IMR-90 (cell line): Measurements from ENCODE around the gene FLCN. TPM values are rescaled to one million over a fixed set of nuclear protein-coding genes. Genes with fewer than 3 reads are reported as not detected.

Experiments used
- ATAC-seq: fragments of 200-7000 bp; cut with Tn5 transposase; 2 replicates; pipeline ENCODE4 v1.9.1; 2020; ENCODE audit warnings: low read depth, mild to moderate bottlenecking, moderate library complexity
- BruUV-seq: library from RNA; stranded (reverse); fragments of 400-500 nt; replicated peaks from 2 replicates; lab custom pipeline; 2021; lab: Mats Ljungman, UMichigan
- CTCF ChIA-PET: fragments of 300-600 bp; formaldehyde crosslinking; extraction: SDS; loops from one replicate; lab custom pipeline; 2021; ENCODE audit warnings: antibody characterized with exemption; lab: Yijun Ruan, JAX
- POLR2A ChIA-PET: fragments of 300-600 bp; sonication (Branson Sonifier 250); formaldehyde crosslinking; loops from one replicate; lab custom pipeline; 2022; ENCODE audit warnings: antibody characterized with exemption; ENCODE audit not compliant: unreplicated experiment; lab: Charles Lee
- DNase-seq: peaks from one replicate; pipeline ENCODE4 v3.0.0; 2013
- H2AFZ ChIP-seq: replicated peaks from 2 replicates; pipeline ENCODE3; 2013; ENCODE audit warnings: low read length, mild to moderate bottlenecking; ENCODE audit not compliant: poor library complexity
- H2AK5ac ChIP-seq: 2 replicates; pipeline ENCODE4 v1.6.1; 2013; ENCODE audit warnings: low read depth, low read length, inconsistent platforms
- H2AK9ac ChIP-seq: replicated peaks from 2 replicates; pipeline ENCODE3; 2013; ENCODE audit warnings: mild to moderate bottlenecking, low read depth, low read length, moderate library complexity; ENCODE audit not compliant: poor library complexity
- H2BK120ac ChIP-seq: 2 replicates; pipeline ENCODE4 v1.6.1; 2013; ENCODE audit warnings: low read depth, low read length, inconsistent platforms
- H2BK15ac ChIP-seq: 3 replicates; pipeline ENCODE4 v1.6.1; 2013; ENCODE audit warnings: low read depth, low read length, inconsistent platforms
- H2BK20ac ChIP-seq: 2 replicates; pipeline ENCODE4 v1.6.1; 2013; ENCODE audit warnings: low read depth, mild to moderate bottlenecking, inconsistent platforms, low read length, moderate library complexity
- H2BK5ac ChIP-seq: 2 replicates; pipeline ENCODE4 v1.6.1; 2013; ENCODE audit warnings: mild to moderate bottlenecking, low read depth, low read length, inconsistent platforms; ENCODE audit not compliant: poor library complexity, severe bottlenecking
- H3K14ac ChIP-seq: replicated peaks from 2 replicates; pipeline ENCODE4 v1.6.1; 2013; ENCODE audit warnings: low read depth, low read length, inconsistent platforms
- H3K18ac ChIP-seq: 2 replicates; pipeline ENCODE4 v1.6.1; 2013; ENCODE audit warnings: low read depth, low read length, control low read depth
- H3K23ac ChIP-seq: 2 replicates; pipeline ENCODE4 v1.6.1; 2013; ENCODE audit warnings: low read depth, low read length, inconsistent platforms
- H3K27ac ChIP-seq: 2 replicates; pipeline ENCODE4 v1.5.1; 2013; ENCODE audit warnings: mild to moderate bottlenecking, control low read depth, low read length; ENCODE audit not compliant: insufficient read depth
- H3K27me3 ChIP-seq: 2 replicates; pipeline ENCODE4 v1.6.1; 2013; ENCODE audit warnings: low read length; ENCODE audit not compliant: control insufficient read depth, insufficient read depth
- H3K36me3 ChIP-seq: 2 replicates; pipeline ENCODE4 v1.6.1; 2013; ENCODE audit warnings: low read length, mixed read lengths; ENCODE audit not compliant: control insufficient read depth, insufficient read depth
- H3K4ac ChIP-seq: 2 replicates; pipeline ENCODE4 v1.6.1; 2013; ENCODE audit warnings: low read depth, low read length, inconsistent platforms
- H3K4me1 ChIP-seq: 2 replicates; pipeline ENCODE4 v1.6.1; 2013; ENCODE audit warnings: low read length, mixed read lengths; ENCODE audit not compliant: control insufficient read depth, insufficient read depth
- H3K4me2 ChIP-seq: 2 replicates; pipeline ENCODE4 v1.6.1; 2013; ENCODE audit warnings: low read depth, mild to moderate bottlenecking, control low read depth, low read length, moderate library complexity
- H3K4me3 ChIP-seq: 2 replicates; pipeline ENCODE4 v1.5.1; 2013; ENCODE audit warnings: low read depth, mild to moderate bottlenecking, control low read depth, low read length, moderate library complexity; ENCODE audit not compliant: insufficient read depth
- H3K56ac ChIP-seq: 2 replicates; pipeline ENCODE4 v1.6.1; 2013; ENCODE audit warnings: low read length, inconsistent platforms; ENCODE audit not compliant: insufficient read depth; ENCODE audit errors: extremely low read depth
- H3K79me1 ChIP-seq, 2 experiments: 2 replicates each; pipeline ENCODE4 v1.6.1; 2013; ENCODE audit warnings: low read length in 2 of 2, inconsistent platforms in 1 of 2, low read depth in 1 of 2
- H3K9ac ChIP-seq: 2 replicates; pipeline ENCODE4 v1.6.1; 2013; ENCODE audit warnings: low read depth, low read length, control low read depth
- H3K9me1 ChIP-seq: 2 replicates; pipeline ENCODE4 v1.6.1; 2013; ENCODE audit warnings: low read length, inconsistent platforms; ENCODE audit not compliant: insufficient read depth
- H3K9me3 ChIP-seq: 2 replicates; pipeline ENCODE4 v1.6.1; 2013; ENCODE audit warnings: low read length; ENCODE audit not compliant: control insufficient read depth, insufficient read depth
- H4K20me1 ChIP-seq: 2 replicates; pipeline ENCODE4 v1.6.1; 2013; ENCODE audit warnings: low read length, inconsistent platforms; ENCODE audit not compliant: insufficient read depth
- H4K5ac ChIP-seq: 2 replicates; pipeline ENCODE4 v1.6.1; 2013; ENCODE audit warnings: mild to moderate bottlenecking, low read depth, low read length, control low read depth
- H4K8ac ChIP-seq, 2 experiments: 2 replicates each; pipeline ENCODE4 v1.6.1; 2013; ENCODE audit warnings: low read depth in 2 of 2, low read length in 2 of 2, control low read depth in 1 of 2, inconsistent platforms in 1 of 2
- H4K91ac ChIP-seq: 2 replicates; pipeline ENCODE4 v1.6.1; 2013; ENCODE audit warnings: low read depth, low read length, inconsistent platforms; ENCODE audit not compliant: insufficient read depth
- BHLHE40 ChIP-seq: fragments of 150-350 bp; IDR thresholded peaks from 2 replicates; pipeline ENCODE4 v1.6.1; 2016; ENCODE audit warnings: mild to moderate bottlenecking, low read depth, low read length
- WGBS, 2 experiments: methylation state at CpG; one replicate each; pipeline versions ENCODE4 v1.1.5 to v1.1.7; 2013; ENCODE audit warnings: missing lambda C conversion rate in 2 of 2; ENCODE audit not compliant: insufficient read length in 1 of 2; ENCODE audit errors: extremely low coverage in 2 of 2; 5-methylcytosine and 5-hydroxymethylcytosine counted together
- dilution Hi-C: fragments of 300-500 bp; cut with HindIII; formaldehyde crosslinking; loops from one replicate; pipeline ENCODE4 v1.14.3; 2018; ENCODE audit warnings: low sequenced_read_pairs; ENCODE audit not compliant: unreplicated experiment
- in situ Hi-C: fragments of 300-500 bp; cut with MboI; formaldehyde crosslinking; loops from 3 replicates; pipeline ENCODE4 v1.14.3; 2019; ENCODE audit warnings: low sequenced_read_pairs, inconsistent platforms, mixed read lengths
- intact Hi-C: fragments of 100-400 bp; cut with micrococcal nuclease; formaldehyde crosslinking; loops from 2 replicates; pipeline ENCODE4 v1.10.0; 2022
- polyA plus RNA-seq, 3 experiments: library from polyadenylated mRNA; depleted of rRNA; stranded (reverse); fragments of >200 nt; gene quantifications; 2 replicates each; pipeline ENCODE4 v1.2.3, GENCODE V29; 2012; ENCODE audit warnings: low replicate concordance in 1 of 3
- total RNA-seq: library from RNA; depleted of rRNA; stranded (reverse); fragments of >200 nt; gene quantifications from 2 replicates; pipeline ENCODE4 v1.2.3, GENCODE V29; 2012

The FLCN gene
- total and polyA plus RNA-seq, 2 of the 4 experiments (the other 2 are of a cell fraction): 16.8 to 24.8 TPM

GRCh38 chr17:17188586-17188985, 48.4 kb downstream of the FLCN start:
- H3K23ac ChIP-seq: no peak overlapping the region
- peaks cover 2% of the 10 kb centered on the region; the same call in 1 of the 2 replicates for H4K20me1 ChIP-seq
- peaks cover 23% of the 10 kb centered on the region for H3K36me3 ChIP-seq
- ChIA-PET POLR2A (interaction anchor here (1.0 kb wide), 1 partner anchor 49 kb away, joined by 3 read pairs; the partner anchor contains the start of gene FLCN), CTCF (no interaction called here)
- H2BK15ac ChIP-seq: no peak overlapping the region
- H3K9ac ChIP-seq: no peak overlapping the region
- H3K4ac ChIP-seq: no peak overlapping the region
- H2BK120ac ChIP-seq: no peak overlapping the region
- TF ChIP-seq BHLHE40: no peak
- no peak overlapping the region for H2AFZ ChIP-seq
- H3K9me3 ChIP-seq: no peaks in the 10 kb centered on the region
- H2AK5ac ChIP-seq: no peak overlapping the region; the same call in 1 of the 2 replicates
- H4K8ac ChIP-seq: no peak overlapping the region
- H3K18ac ChIP-seq: no peak overlapping the region
- intact Hi-C loops (no loop called here), in situ Hi-C loops (no loop called here), dilution Hi-C loops (no loop called here)
- H2BK20ac ChIP-seq: no peak overlapping the region
- peaks cover 0 to 26% of the 10 kb centered on the region in 2 experiments; a peak in 3 of 4 replicates for H3K79me1 ChIP-seq
- H3K4me2 ChIP-seq: no peak overlapping the region
- DNase-seq (no peak), ATAC-seq (no peak)
- H3K27ac ChIP-seq: no peak overlapping the region
- H2AK9ac ChIP-seq: no peak overlapping the region
- BruUV-seq: no TSS peak
- WGBS, 2 experiments: no CpG with 5 or more reads among the region's 4 CpGs
- H4K5ac ChIP-seq: no peak overlapping the region
- peaks cover 20% of the 10 kb centered on the region for H3K9me1 ChIP-seq
- H3K14ac ChIP-seq: no peak overlapping the region
- no peak overlapping the region for H3K56ac ChIP-seq
- peaks cover 21% of the 10 kb centered on the region for H3K4me1 ChIP-seq
- H3K27me3 ChIP-seq: no peaks in the 10 kb centered on the region
- no peak overlapping the region for H2BK5ac ChIP-seq
- H4K91ac ChIP-seq: no peak overlapping the region
- H3K4me3 ChIP-seq: no peak overlapping the region
